ENCODE measurements around the gene CLDN5.
"Not testable (repeated sequence)": the region's sequence is repeated elsewhere in the genome, so short reads cannot be mapped to it uniquely, and the experiment has no call there.

The CLDN5 gene

DNA sequence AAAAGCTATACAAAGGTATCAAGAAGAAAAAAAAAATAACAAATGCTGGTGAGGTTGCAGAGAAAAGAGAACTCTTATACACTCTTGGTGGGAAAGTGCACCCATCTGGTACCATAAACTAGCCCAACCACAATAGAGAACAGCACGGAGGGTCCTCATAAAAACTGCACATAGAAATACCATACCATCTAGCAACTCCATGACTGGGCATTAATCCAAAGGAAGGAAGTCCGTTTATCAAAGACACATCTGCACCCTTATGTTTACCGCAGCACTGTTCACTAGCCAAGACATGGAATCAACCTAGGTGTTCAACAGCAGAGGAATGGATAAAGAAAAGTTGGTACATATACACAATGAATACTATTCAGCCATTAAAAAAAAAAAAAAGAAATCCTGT is 10.8 kb upstream of the CLDN5 start:
- WGBS (ENCODE audit: insufficient coverage) = 0% methylated on average over 1 of the region's 3 CpGs
- Histone ChIP-seq H3K4me3 (ENCODE audit: control insufficient read depth in 1 of 7, extremely low read depth in 1 of 7, insufficient read depth in 4 of 7, low read depth in 2 of 7, low read length in 6 of 7) (no peak overlapping the region), H3K36me3 (ENCODE audit: control insufficient read depth in 4 of 4, insufficient read depth in 4 of 4, low read length in 3 of 4) (no peaks in the 10 kb centered on the region), H3K27ac (ENCODE audit: insufficient read depth in 1 of 2, low read depth in 1 of 2, low read length in 2 of 2, poor library complexity in 1 of 2, severe bottlenecking in 2 of 2) (no peak overlapping the region), H3K4me1 (ENCODE audit: control extremely low read depth in 1 of 4, control insufficient read depth in 4 of 4, insufficient read depth in 4 of 4, low read length in 3 of 4) (peaks cover 0 to 25% (median 13%) of the 10 kb centered on the region in 4 experiments), H3K27me3 (replicated peaks in 2 of 5; ENCODE audit: control insufficient read depth in 4 of 5, insufficient read depth in 5 of 5, low read length in 4 of 5) (no peaks in the 10 kb centered on the region), H3K9me3 (ENCODE audit: control extremely low read depth in 1 of 5, control insufficient read depth in 4 of 5, insufficient read depth in 2 of 5, low read depth in 1 of 5, low read length in 4 of 5) (no peaks in the 10 kb centered on the region)
- DNase-seq = peak; percentile 81 to 96 (median 94)
- CTCF ChIA-PET = no interaction called here
- POLR2A ChIA-PET = interaction anchor here (0.7 kb wide), 1 partner anchor 1292 kb away, joined by 12 read pairs; no protein-coding TSS in a partner anchor

DNA sequence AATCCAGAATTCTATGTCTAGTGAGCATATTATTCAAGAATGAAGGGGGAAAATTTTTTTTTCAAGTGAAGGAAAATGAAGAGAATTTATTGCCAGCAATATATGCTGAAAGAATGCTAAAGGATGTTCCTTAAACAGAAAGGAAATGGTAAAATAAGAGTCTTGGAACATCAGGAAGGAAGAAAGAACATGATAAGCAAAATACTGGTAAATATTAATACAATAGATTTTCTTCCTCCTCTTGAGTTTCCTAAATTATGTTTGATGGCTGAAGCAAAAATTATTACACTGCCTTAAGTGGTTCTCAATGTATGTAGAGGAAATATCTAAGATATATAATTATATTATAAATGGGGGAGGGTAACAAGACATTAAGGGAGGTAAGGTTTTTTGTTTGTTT is 9.6 kb upstream of the CLDN5 start:
- Histone ChIP-seq H3K4me3 (ENCODE audit: control insufficient read depth in 1 of 7, extremely low read depth in 1 of 7, insufficient read depth in 4 of 7, low read depth in 2 of 7, low read length in 6 of 7) (no peak overlapping the region), H3K27me3 (replicated peaks in 2 of 5; ENCODE audit: control insufficient read depth in 4 of 5, insufficient read depth in 5 of 5, low read length in 4 of 5) (no peaks in the 10 kb centered on the region), H3K27ac (ENCODE audit: insufficient read depth in 1 of 2, low read depth in 1 of 2, low read length in 2 of 2, poor library complexity in 1 of 2, severe bottlenecking in 2 of 2) (no peak overlapping the region), H3K9me3 (ENCODE audit: control extremely low read depth in 1 of 5, control insufficient read depth in 4 of 5, insufficient read depth in 2 of 5, low read depth in 1 of 5, low read length in 4 of 5) (no peaks in the 10 kb centered on the region), H3K4me1 (ENCODE audit: control extremely low read depth in 1 of 4, control insufficient read depth in 4 of 4, insufficient read depth in 4 of 4, low read length in 3 of 4) (peaks cover 0 to 25% (median 14%) of the 10 kb centered on the region in 4 experiments), H3K36me3 (ENCODE audit: control insufficient read depth in 4 of 4, insufficient read depth in 4 of 4, low read length in 3 of 4) (no peaks in the 10 kb centered on the region)
- POLR2A ChIA-PET = no interaction called here
- no peak for DNase-seq
- CTCF ChIA-PET = interaction anchor here (1.1 kb wide), 1 partner anchor 35 kb away, joined by 3 read pairs; no protein-coding TSS in a partner anchor

DNA sequence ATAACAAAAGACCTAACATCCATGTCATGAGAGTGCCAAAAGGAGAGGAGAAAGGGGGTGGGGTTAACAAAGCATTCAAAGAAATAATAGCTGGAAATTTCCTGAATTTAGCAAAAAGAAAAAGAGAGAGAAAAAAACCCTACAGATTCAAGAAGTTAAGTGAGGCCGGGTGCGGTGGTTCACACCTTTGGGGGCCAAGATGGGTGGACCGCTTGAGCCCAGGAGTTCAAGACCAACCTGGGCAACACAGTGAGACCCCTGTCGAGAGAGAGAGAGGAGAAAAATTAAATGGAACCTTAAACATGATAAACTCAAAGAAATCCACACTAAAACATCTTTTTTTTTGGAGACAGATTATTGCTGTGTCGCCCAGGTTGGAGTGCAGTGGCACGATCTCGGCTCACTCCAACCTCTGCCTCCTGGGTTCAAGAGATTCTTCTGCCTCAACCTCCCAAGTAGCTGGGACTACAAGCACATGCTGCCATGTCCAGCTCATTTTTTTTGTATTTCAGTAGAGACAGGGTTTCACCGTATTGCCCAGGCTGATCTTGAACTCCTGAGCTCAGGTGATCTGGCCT is 8.9 kb upstream of the CLDN5 start:
- DNase-seq = no peak
- ChIA-PET CTCF (interaction anchor here (0.9 to 1.1 kb wide), 3 partner anchors 35 to 97 kb away, joined by 3 to 4 read pairs (median 3); no protein-coding TSS in a partner anchor), POLR2A (no interaction called here)
- Histone ChIP-seq H3K9me3 (ENCODE audit: control extremely low read depth in 1 of 5, control insufficient read depth in 4 of 5, insufficient read depth in 2 of 5, low read depth in 1 of 5, low read length in 4 of 5) (no peaks in the 10 kb centered on the region), H3K27ac (ENCODE audit: insufficient read depth in 1 of 2, low read depth in 1 of 2, low read length in 2 of 2, poor library complexity in 1 of 2, severe bottlenecking in 2 of 2) (no peak overlapping the region), H3K4me3 (ENCODE audit: control insufficient read depth in 1 of 7, extremely low read depth in 1 of 7, insufficient read depth in 4 of 7, low read depth in 2 of 7, low read length in 6 of 7) (no peak overlapping the region), H3K27me3 (replicated peaks in 2 of 5; ENCODE audit: control insufficient read depth in 4 of 5, insufficient read depth in 5 of 5, low read length in 4 of 5) (no peaks in the 10 kb centered on the region), H3K4me1 (ENCODE audit: control extremely low read depth in 1 of 4, control insufficient read depth in 4 of 4, insufficient read depth in 4 of 4, low read length in 3 of 4) (peaks cover 0 to 25% (median 14%) of the 10 kb centered on the region in 4 experiments), H3K36me3 (ENCODE audit: control insufficient read depth in 4 of 4, insufficient read depth in 4 of 4, low read length in 3 of 4) (no peaks in the 10 kb centered on the region)
- 94% methylated on average over 5 of the region's 8 CpGs for WGBS (ENCODE audit: insufficient coverage)

- H3K4me3 ChIP-seq (ENCODE audit: control insufficient read depth in 1 of 7, extremely low read depth in 1 of 7, insufficient read depth in 4 of 7, low read depth in 2 of 7, low read length in 6 of 7); H3K27me3 ChIP-seq (replicated peaks in 2 of 5; ENCODE audit: control insufficient read depth in 4 of 5, insufficient read depth in 5 of 5, low read length in 4 of 5); H3K27ac ChIP-seq (ENCODE audit: insufficient read depth in 1 of 2, low read depth in 1 of 2, low read length in 2 of 2, poor library complexity in 1 of 2, severe bottlenecking in 2 of 2); H3K9me3 ChIP-seq (ENCODE audit: control extremely low read depth in 1 of 5, control insufficient read depth in 4 of 5, insufficient read depth in 2 of 5, low read depth in 1 of 5, low read length in 4 of 5); POLR2A ChIA-PET; H3K36me3 ChIP-seq (ENCODE audit: control insufficient read depth in 4 of 4, insufficient read depth in 4 of 4, low read length in 3 of 4); DNase-seq: not testable (repeated sequence)
- peaks cover 0 to 33% (median 14%) of the 10 kb centered on the region in 4 experiments for H3K4me1 ChIP-seq (ENCODE audit: control extremely low read depth in 1 of 4, control insufficient read depth in 4 of 4, insufficient read depth in 4 of 4, low read length in 3 of 4)
- WGBS (ENCODE audit: insufficient coverage) = 96% methylated on average over 5 of the region's 6 CpGs
- CTCF ChIA-PET = interaction anchor here (1.5 kb wide), 1 partner anchor 9 kb away, joined by 3 read pairs; no protein-coding TSS in a partner anchor
Observed at GRCh38 chr22:19531327-19531726, 7.1 kb upstream of the CLDN5 start.

- peaks cover 0 to 2% (median 0%) of the 10 kb centered on the region in 5 experiments for H3K27me3 ChIP-seq (replicated peaks in 2 of 5; ENCODE audit: control insufficient read depth in 4 of 5, insufficient read depth in 5 of 5, low read length in 4 of 5)
- POLR2A ChIA-PET = no interaction called here
- WGBS (ENCODE audit: insufficient coverage) = 100% methylated on average over 2 of the region's 3 CpGs
- no peak for DNase-seq
- no peak overlapping the region for H3K4me3 ChIP-seq (ENCODE audit: control insufficient read depth in 1 of 7, extremely low read depth in 1 of 7, insufficient read depth in 4 of 7, low read depth in 2 of 7, low read length in 6 of 7)
- H3K27ac ChIP-seq (ENCODE audit: insufficient read depth in 1 of 2, low read depth in 1 of 2, low read length in 2 of 2, poor library complexity in 1 of 2, severe bottlenecking in 2 of 2) = no peak overlapping the region
- peaks cover 0 to 33% (median 14%) of the 10 kb centered on the region in 4 experiments for H3K4me1 ChIP-seq (ENCODE audit: control extremely low read depth in 1 of 4, control insufficient read depth in 4 of 4, insufficient read depth in 4 of 4, low read length in 3 of 4)
- no peaks in the 10 kb centered on the region for H3K36me3 ChIP-seq (ENCODE audit: control insufficient read depth in 4 of 4, insufficient read depth in 4 of 4, low read length in 3 of 4)
- CTCF ChIA-PET = interaction anchor here (1.2 to 1.6 kb wide), 3 partner anchors 9 to 33 kb away, joined by 3 to 4 read pairs (median 4); no protein-coding TSS in a partner anchor
- no peaks in the 10 kb centered on the region for H3K9me3 ChIP-seq (ENCODE audit: control extremely low read depth in 1 of 5, control insufficient read depth in 4 of 5, insufficient read depth in 2 of 5, low read depth in 1 of 5, low read length in 4 of 5)
Observed at GRCh38 chr22:19530751-19531150, 6.5 kb upstream of the CLDN5 start.

DNA sequence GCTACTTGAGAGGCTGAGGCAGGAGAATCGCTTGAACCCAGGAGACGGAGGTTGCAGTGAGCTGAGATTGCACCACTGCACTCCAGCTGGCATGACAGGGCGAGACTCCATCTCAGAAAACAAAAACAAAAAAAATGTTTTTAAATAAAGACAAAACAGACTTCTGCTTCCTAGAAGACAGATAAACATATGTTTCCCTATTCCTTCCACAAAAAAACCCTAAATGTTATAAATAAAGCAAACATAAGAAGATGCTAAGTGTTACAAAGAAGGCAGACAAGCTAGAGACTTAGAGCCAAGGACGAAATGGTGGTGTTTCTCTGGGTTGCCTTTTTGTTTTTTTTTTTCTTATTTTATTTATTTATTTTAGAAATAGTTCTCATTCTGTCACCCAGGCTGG is 5.6 kb upstream of the CLDN5 start:
- ChIA-PET CTCF (interaction anchor here (1.1 to 1.6 kb wide), 3 partner anchors 27 to 150 kb away, joined by 4 read pairs; no protein-coding TSS in a partner anchor), POLR2A (no interaction called here)
- DNase-seq = peak in 2 of 3 donors; percentile 57 to 72

DNA sequence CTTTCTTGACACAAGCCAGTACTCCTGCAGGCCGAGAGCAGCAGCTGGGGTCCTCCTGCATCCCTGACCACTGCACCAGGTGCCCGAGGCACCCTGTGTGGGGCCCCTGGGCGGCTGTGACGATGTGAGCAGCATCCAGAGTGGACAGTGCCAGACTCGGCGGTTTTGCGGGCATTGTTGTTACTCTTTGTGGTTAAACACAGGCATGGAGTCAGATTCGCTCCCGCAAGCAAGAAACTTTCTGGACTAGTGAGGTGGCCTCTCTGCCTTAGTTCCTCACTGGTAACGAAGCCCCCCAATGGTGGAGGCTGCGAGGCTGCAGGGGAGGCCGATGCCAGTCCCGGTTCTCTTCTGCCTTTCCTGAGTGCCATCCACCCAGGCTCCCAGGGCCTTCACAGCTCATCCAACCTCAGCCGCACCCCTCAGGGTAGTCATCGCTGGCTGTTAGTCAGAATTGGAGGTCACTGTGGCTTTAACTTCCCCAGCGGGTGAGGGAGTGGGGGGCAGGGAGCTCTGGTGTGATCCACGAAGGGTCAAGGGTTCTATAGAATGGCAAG is 3.7 kb upstream of the CLDN5 start:
- no peaks in the 10 kb centered on the region for H3K36me3 ChIP-seq (ENCODE audit: control insufficient read depth in 4 of 4, insufficient read depth in 4 of 4, low read length in 3 of 4)
- peaks cover 0 to 25% (median 2%) of the 10 kb centered on the region in 5 experiments for H3K27me3 ChIP-seq (replicated peaks in 2 of 5; ENCODE audit: control insufficient read depth in 4 of 5, insufficient read depth in 5 of 5, low read length in 4 of 5)
- CTCF ChIA-PET = no interaction called here
- H3K4me1 ChIP-seq (ENCODE audit: control extremely low read depth in 1 of 4, control insufficient read depth in 4 of 4, insufficient read depth in 4 of 4, low read length in 3 of 4) = peaks cover 0 to 28% (median 23%) of the 10 kb centered on the region in 4 experiments
- POLR2A ChIA-PET = no interaction called here
- H3K9me3 ChIP-seq (ENCODE audit: control extremely low read depth in 1 of 5, control insufficient read depth in 4 of 5, insufficient read depth in 2 of 5, low read depth in 1 of 5, low read length in 4 of 5) = no peaks in the 10 kb centered on the region
- DNase-seq = no peak
- no peak overlapping the region for H3K27ac ChIP-seq (ENCODE audit: insufficient read depth in 1 of 2, low read depth in 1 of 2, low read length in 2 of 2, poor library complexity in 1 of 2, severe bottlenecking in 2 of 2)
- 92% methylated on average over 15 of the region's 17 CpGs for WGBS (ENCODE audit: insufficient coverage)
- no peak overlapping the region for H3K4me3 ChIP-seq (ENCODE audit: control insufficient read depth in 1 of 7, extremely low read depth in 1 of 7, insufficient read depth in 4 of 7, low read depth in 2 of 7, low read length in 6 of 7)

More for the DNA sequence above, 5.6 kb upstream of the CLDN5 start:
- Histone ChIP-seq H3K9me3 (ENCODE audit: control extremely low read depth in 1 of 5, control insufficient read depth in 4 of 5, insufficient read depth in 2 of 5, low read depth in 1 of 5, low read length in 4 of 5) (no peaks in the 10 kb centered on the region), H3K36me3 (ENCODE audit: control insufficient read depth in 4 of 4, insufficient read depth in 4 of 4, low read length in 3 of 4) (no peaks in the 10 kb centered on the region), H3K27me3 (replicated peaks in 2 of 5; ENCODE audit: control insufficient read depth in 4 of 5, insufficient read depth in 5 of 5, low read length in 4 of 5) (peaks cover 0 to 10% (median 0%) of the 10 kb centered on the region in 5 experiments), H3K4me1 (ENCODE audit: control extremely low read depth in 1 of 4, control insufficient read depth in 4 of 4, insufficient read depth in 4 of 4, low read length in 3 of 4) (peaks cover 0 to 26% (median 15%) of the 10 kb centered on the region in 4 experiments), H3K4me3 (ENCODE audit: control insufficient read depth in 1 of 7, extremely low read depth in 1 of 7, insufficient read depth in 4 of 7, low read depth in 2 of 7, low read length in 6 of 7) (no peak overlapping the region), H3K27ac (ENCODE audit: insufficient read depth in 1 of 2, low read depth in 1 of 2, low read length in 2 of 2, poor library complexity in 1 of 2, severe bottlenecking in 2 of 2) (no peak overlapping the region)
- no CpG with 5 or more reads among the region's 4 CpGs for WGBS (ENCODE audit: insufficient coverage)
